SK-N-MC (cell line): ENCODE data around the gene OR4L1.
"Not testable (repeated sequence)": the region's sequence is repeated elsewhere in the genome, so short reads cannot be mapped to it uniquely, and the experiment has no call there.

Experiments
- EZH2 ChIP-seq: fragments of 200-600 bp; sonication (generic); IDR thresholded peaks from one replicate; pipeline ENCODE4 v1.6.1; 2017; ENCODE audit warnings: antibody characterized with exemption
- FOXP2 ChIP-seq: optimal IDR thresholded peaks from 2 replicates; pipeline ENCODE3; 2011; ENCODE audit warnings: mild to moderate bottlenecking, moderate library complexity; ENCODE audit not compliant: insufficient read depth; ENCODE audit errors: extremely low read length, control extremely low read depth
- POLR2AphosphoS5 ChIP-seq: IDR thresholded peaks from 2 replicates; pipeline ENCODE4 v1.6.1; 2012; ENCODE audit warnings: mild to moderate bottlenecking, low read depth, low read length, borderline replicate concordance

DNA sequence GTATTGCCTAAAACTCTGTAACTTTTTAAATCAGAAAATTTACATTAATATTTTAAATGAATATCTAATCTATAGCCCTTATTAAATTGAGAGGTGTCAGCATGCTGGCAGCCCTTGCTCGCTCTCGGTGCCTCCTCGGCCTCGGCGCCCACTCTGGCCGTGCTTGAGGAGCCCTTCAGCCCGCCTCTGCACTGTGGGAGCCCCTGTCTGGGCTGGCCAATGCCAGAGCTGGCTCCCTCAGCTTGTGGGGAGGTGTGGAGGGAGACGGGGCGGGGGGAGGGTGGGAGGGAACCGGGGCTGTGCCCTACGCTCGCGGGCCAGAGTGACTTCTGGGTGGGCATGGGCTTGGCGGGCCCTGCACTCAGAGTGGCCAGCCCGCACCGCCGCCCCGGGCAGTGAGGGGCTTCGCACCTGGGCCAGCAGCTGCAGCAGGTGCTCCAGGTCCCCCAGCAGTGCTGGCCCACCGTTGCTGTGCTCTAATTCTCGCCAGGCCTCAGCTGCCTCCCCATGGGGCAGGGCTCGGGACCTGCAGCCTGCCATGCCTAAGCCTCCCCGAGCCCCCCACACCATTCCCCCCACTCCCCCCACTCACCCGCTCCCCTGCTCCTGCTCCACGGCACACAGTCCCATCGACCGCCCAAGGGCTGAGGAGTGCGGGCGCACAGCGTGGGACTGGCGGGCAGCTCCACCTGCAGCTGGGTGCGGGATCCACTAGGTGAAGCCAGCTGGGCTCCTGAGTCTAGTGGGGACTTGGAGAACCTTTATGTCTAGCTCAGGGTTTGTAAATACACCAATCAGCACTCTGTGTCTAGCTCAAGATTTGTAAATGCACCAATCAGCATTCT, 39.3 kb downstream of the OR4L1 start:
- TF ChIP-seq EZH2, POLR2AphosphoS5, FOXP2: not testable (repeated sequence)
